ENCODE data around the gene MAP3K7CL. TPM values are rescaled to one million over a fixed set of nuclear protein-coding genes. Genes with fewer than 3 reads are reported as not detected.
A peak's percentile ranks its signal among the peaks of the same experiment; 100 is the strongest.
"Not testable (repeated sequence)": the region's sequence is repeated elsewhere in the genome, so short reads cannot be mapped to it uniquely, and the experiment has no call there.

The MAP3K7CL gene
- total and polyA plus RNA-seq, 2 experiments from 2014 or later = 0.59 TPM; not detected in 1

- no peaks in the 10 kb centered on the region for H3K36me3 ChIP-seq (replicated peaks; ENCODE audit: insufficient read depth, low read depth)
- no peaks in the 10 kb centered on the region for H3K4me1 ChIP-seq (ENCODE audit: insufficient read depth)
- H3K4me3 ChIP-seq = no peak overlapping the region
- no peak overlapping the region for H2AFZ ChIP-seq
- H3K4me2 ChIP-seq = no peak overlapping the region
- no peaks in the 10 kb centered on the region for H3K27me3 ChIP-seq
- no peaks in the 10 kb centered on the region for H3K79me2 ChIP-seq
- no peak overlapping the region for H3K27ac ChIP-seq
- DNase-seq (ENCODE audit: low spot score) = no peak
- TF ChIP-seq EZH2 (IDR thresholded peaks at IDR 0.05; ENCODE audit: borderline replicate concordance) (no peak), CTCF (IDR thresholded peaks at IDR 0.05; ENCODE audit: poor library complexity) (no peak), EZH2phosphoT487 (IDR thresholded peaks at IDR 0.05; ENCODE audit: low read depth, severe bottlenecking, unreplicated experiment) (no peak)
- 98% methylated on average over 4 of the region's 4 CpGs for WGBS (ENCODE audit: low lambda C conversion rate, missing lambda C conversion rate)
- H3K9me3 ChIP-seq (ENCODE audit: low read depth) = no peaks in the 10 kb centered on the region
- H4K20me1 ChIP-seq (ENCODE audit: insufficient read depth, poor library complexity, severe bottlenecking) = no peaks in the 10 kb centered on the region
- no peaks in the 10 kb centered on the region for H3K9me2 ChIP-seq (replicated peaks; ENCODE audit: insufficient read depth)
These were observed 29.4 kb downstream of the MAP3K7CL start for GRCh38 chr21:29159842-29160241.

GRCh38 chr21:29162825-29163224 is 32.4 kb downstream of the MAP3K7CL start:
- H3K36me3 ChIP-seq (replicated peaks; ENCODE audit: insufficient read depth, low read depth); H3K9me3 ChIP-seq (ENCODE audit: low read depth); H3K79me2 ChIP-seq; H3K4me1 ChIP-seq (ENCODE audit: insufficient read depth); H3K9me2 ChIP-seq (replicated peaks; ENCODE audit: insufficient read depth); H3K4me2 ChIP-seq; H3K4me3 ChIP-seq; H2AFZ ChIP-seq; H3K27me3 ChIP-seq; H3K27ac ChIP-seq; DNase-seq (ENCODE audit: low spot score); H4K20me1 ChIP-seq (ENCODE audit: insufficient read depth, poor library complexity, severe bottlenecking): not testable (repeated sequence)
- 68% methylated on average over 9 of the region's 9 CpGs for WGBS (ENCODE audit: low lambda C conversion rate, missing lambda C conversion rate)

GRCh38 chr21:29163341-29164115 is 33.1 kb downstream of the MAP3K7CL start:
- no peaks in the 10 kb centered on the region for H3K36me3 ChIP-seq (replicated peaks; ENCODE audit: insufficient read depth, low read depth)
- H3K4me1 ChIP-seq (ENCODE audit: insufficient read depth) = no peaks in the 10 kb centered on the region
- H2AFZ ChIP-seq = no peak overlapping the region
- no peak for TF ChIP-seq CTCF (IDR thresholded peaks at IDR 0.05; ENCODE audit: poor library complexity)
- no peak for TF ChIP-seq EZH2 (IDR thresholded peaks at IDR 0.05; ENCODE audit: borderline replicate concordance)
- TF ChIP-seq EZH2phosphoT487 (IDR thresholded peaks at IDR 0.05; ENCODE audit: low read depth, severe bottlenecking, unreplicated experiment) = no peak
- DNase-seq (ENCODE audit: low spot score) = no peak
- 90% methylated on average over 9 of the region's 9 CpGs for WGBS (ENCODE audit: low lambda C conversion rate, missing lambda C conversion rate)
- no peaks in the 10 kb centered on the region for H3K27me3 ChIP-seq
- no peaks in the 10 kb centered on the region for H3K9me2 ChIP-seq (replicated peaks; ENCODE audit: insufficient read depth)
- H3K4me3 ChIP-seq = no peak overlapping the region
- H4K20me1 ChIP-seq (ENCODE audit: insufficient read depth, poor library complexity, severe bottlenecking) = no peaks in the 10 kb centered on the region
- H3K9me3 ChIP-seq (ENCODE audit: low read depth) = no peaks in the 10 kb centered on the region
- H3K79me2 ChIP-seq = no peaks in the 10 kb centered on the region
- H3K4me2 ChIP-seq = no peak overlapping the region
- no peak overlapping the region for H3K27ac ChIP-seq

GRCh38 chr21:29164323-29164942 is 34.0 kb downstream of the MAP3K7CL start:
- H3K79me2 ChIP-seq = no peaks in the 10 kb centered on the region
- no peak overlapping the region for H2AFZ ChIP-seq
- no peaks in the 10 kb centered on the region for H4K20me1 ChIP-seq (ENCODE audit: insufficient read depth, poor library complexity, severe bottlenecking)
- no peaks in the 10 kb centered on the region for H3K9me2 ChIP-seq (replicated peaks; ENCODE audit: insufficient read depth)
- TF ChIP-seq EZH2 (IDR thresholded peaks at IDR 0.05; ENCODE audit: borderline replicate concordance) = no peak
- peak; percentile 78 for TF ChIP-seq CTCF (IDR thresholded peaks at IDR 0.05; ENCODE audit: poor library complexity)
- no peaks in the 10 kb centered on the region for H3K4me1 ChIP-seq (ENCODE audit: insufficient read depth)
- no peaks in the 10 kb centered on the region for H3K27me3 ChIP-seq
- 31% methylated on average over 8 of the region's 8 CpGs for WGBS (ENCODE audit: low lambda C conversion rate, missing lambda C conversion rate)
- H3K4me3 ChIP-seq = no peak overlapping the region
- no peaks in the 10 kb centered on the region for H3K36me3 ChIP-seq (replicated peaks; ENCODE audit: insufficient read depth, low read depth)
- H3K27ac ChIP-seq = no peak overlapping the region
- DNase-seq (ENCODE audit: low spot score) = peak; percentile 75
- H3K9me3 ChIP-seq (ENCODE audit: low read depth) = no peaks in the 10 kb centered on the region
- H3K4me2 ChIP-seq = no peak overlapping the region
